ENCODE data around the gene LAMB4.
"Not testable (repeated sequence)": the region's sequence is repeated elsewhere in the genome, so short reads cannot be mapped to it uniquely, and the experiment has no call there.

Gene LAMB4

GRCh38 chr7:108044345-108044744 lies 85.8 kb downstream of the LAMB4 start:
- DNase-seq (ENCODE audit: low spot score), result no peak

GRCh38 chr7:108038986-108039385 lies 91.2 kb downstream of the LAMB4 start:
- no peak for DNase-seq (ENCODE audit: low spot score)

- no peak for DNase-seq (ENCODE audit: low spot score)
Observed at GRCh38 chr7:108037741-108038140, 92.4 kb downstream of the LAMB4 start.

- no peak for DNase-seq (ENCODE audit: low spot score)
Observed at GRCh38 chr7:108037140-108037539, 93.0 kb downstream of the LAMB4 start.

GRCh38 chr7:108034586-108034985 lies 95.6 kb downstream of the LAMB4 start:
- no peak for DNase-seq (ENCODE audit: low spot score)

- DNase-seq (ENCODE audit: low spot score), result no peak
Observed at GRCh38 chr7:108033776-108034497, 96.2 kb downstream of the LAMB4 start.

GRCh38 chr7:108033309-108033708 lies 96.9 kb downstream of the LAMB4 start:
- DNase-seq (ENCODE audit: low spot score), result not testable (repeated sequence)

- peak; percentile 20 for DNase-seq (ENCODE audit: low spot score)
Observed at GRCh38 chr7:108030516-108030915, 99.6 kb downstream of the LAMB4 start.

GRCh38 chr7:108029034-108029433 lies 101.1 kb downstream of the LAMB4 start:
- DNase-seq (ENCODE audit: low spot score), result no peak

GRCh38 chr7:108028111-108028510 lies 102.0 kb downstream of the LAMB4 start:
- DNase-seq (ENCODE audit: low spot score), result no peak

- no peak for DNase-seq (ENCODE audit: low spot score)
Observed at GRCh38 chr7:108027239-108027638, 102.9 kb downstream of the LAMB4 start.

GRCh38 chr7:108026647-108027046 lies 103.5 kb downstream of the LAMB4 start:
- no peak for DNase-seq (ENCODE audit: low spot score)

- no peak for DNase-seq (ENCODE audit: low spot score)
Observed at GRCh38 chr7:108026116-108026515, 104.0 kb downstream of the LAMB4 start.

GRCh38 chr7:108024538-108024937 lies 105.6 kb downstream of the LAMB4 start:
- no peak for DNase-seq (ENCODE audit: low spot score)

GRCh38 chr7:108020585-108020984 lies 109.6 kb downstream of the LAMB4 start:
- DNase-seq (ENCODE audit: low spot score), result no peak

- no peak for DNase-seq (ENCODE audit: low spot score)
Observed at GRCh38 chr7:108018668-108019067, 111.5 kb downstream of the LAMB4 start.

GRCh38 chr7:108017776-108018151 lies 112.4 kb downstream of the LAMB4 start:
- DNase-seq (ENCODE audit: low spot score), result no peak

- DNase-seq (ENCODE audit: low spot score), result peak; percentile 41
Observed at GRCh38 chr7:108016841-108017775, 113.1 kb downstream of the LAMB4 start.

GRCh38 chr7:108015740-108016139 lies 114.4 kb downstream of the LAMB4 start:
- no peak for DNase-seq (ENCODE audit: low spot score)

- no peak for DNase-seq (ENCODE audit: low spot score)
Observed at GRCh38 chr7:108014747-108015682, 115.1 kb downstream of the LAMB4 start.

- DNase-seq (ENCODE audit: low spot score), result no peak
Observed at GRCh38 chr7:108014215-108014614, 115.9 kb downstream of the LAMB4 start.
